ENCODE measurements around the gene PVALEF. TPM values are rescaled to one million over a fixed set of nuclear protein-coding genes. Genes with fewer than 3 reads are reported as not detected.

PVALEF gene
- total RNA-seq, 4 donors from 2014 or later = not detected

DNA sequence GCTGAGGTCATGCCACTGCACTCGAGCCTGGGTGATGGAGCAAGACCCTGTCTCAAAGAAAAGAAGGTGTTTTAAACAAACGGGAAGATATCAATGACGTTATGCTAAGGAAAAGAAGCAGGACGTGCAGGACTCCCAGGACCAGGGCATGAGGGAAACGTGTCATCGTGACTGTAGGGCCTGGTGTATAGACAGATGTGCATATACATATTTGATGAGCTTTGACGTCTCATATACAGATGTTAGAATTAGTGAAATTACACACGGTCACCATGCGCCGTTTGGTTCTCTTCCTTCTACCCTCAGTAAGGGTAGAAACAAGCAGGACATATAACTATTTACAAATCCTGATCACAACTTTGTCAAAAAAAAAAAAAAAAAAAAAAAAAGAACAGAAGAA is 17.6 kb upstream of the PVALEF start:
- 74% methylated on average over 10 of the region's 10 CpGs for WGBS
- TF ChIP-seq, protein P1, sequence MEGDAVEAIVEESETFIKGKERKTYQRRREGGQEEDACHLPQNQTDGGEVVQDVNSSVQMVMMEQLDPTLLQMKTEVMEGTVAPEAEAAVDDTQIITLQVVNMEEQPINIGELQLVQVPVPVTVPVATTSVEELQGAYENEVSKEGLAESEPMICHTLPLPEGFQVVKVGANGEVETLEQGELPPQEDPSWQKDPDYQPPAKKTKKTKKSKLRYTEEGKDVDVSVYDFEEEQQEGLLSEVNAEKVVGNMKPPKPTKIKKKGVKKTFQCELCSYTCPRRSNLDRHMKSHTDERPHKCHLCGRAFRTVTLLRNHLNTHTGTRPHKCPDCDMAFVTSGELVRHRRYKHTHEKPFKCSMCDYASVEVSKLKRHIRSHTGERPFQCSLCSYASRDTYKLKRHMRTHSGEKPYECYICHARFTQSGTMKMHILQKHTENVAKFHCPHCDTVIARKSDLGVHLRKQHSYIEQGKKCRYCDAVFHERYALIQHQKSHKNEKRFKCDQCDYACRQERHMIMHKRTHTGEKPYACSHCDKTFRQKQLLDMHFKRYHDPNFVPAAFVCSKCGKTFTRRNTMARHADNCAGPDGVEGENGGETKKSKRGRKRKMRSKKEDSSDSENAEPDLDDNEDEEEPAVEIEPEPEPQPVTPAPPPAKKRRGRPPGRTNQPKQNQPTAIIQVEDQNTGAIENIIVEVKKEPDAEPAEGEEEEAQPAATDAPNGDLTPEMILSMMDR (IDR thresholded peaks at IDR 0.05) = no peak
- no peak for TF ChIP-seq POLR2AphosphoS5 (IDR thresholded peaks at IDR 0.05)
- no peak for TF ChIP-seq POLR2A (IDR thresholded peaks at IDR 0.05; ENCODE audit: low read depth)
- no peak for TF ChIP-seq EP300 (IDR thresholded peaks at IDR 0.05)
- H3K36me3 ChIP-seq = no peaks in the 10 kb centered on the region
- no peaks in the 10 kb centered on the region for H3K27me3 ChIP-seq
- H3K27ac ChIP-seq (replicated peaks in 1 of 4) = no peak overlapping the region
- intact Hi-C loops (cut with DNase I) = no loop called here
- no peak for DNase-seq (ENCODE audit: extremely low spot score)
- H3K4me1 ChIP-seq = peaks cover 5 to 12% (median 6%) of the 10 kb centered on the region in 4 donors
- no peak overlapping the region for H3K4me3 ChIP-seq
- no peaks in the 10 kb centered on the region for H3K9me3 ChIP-seq

DNA sequence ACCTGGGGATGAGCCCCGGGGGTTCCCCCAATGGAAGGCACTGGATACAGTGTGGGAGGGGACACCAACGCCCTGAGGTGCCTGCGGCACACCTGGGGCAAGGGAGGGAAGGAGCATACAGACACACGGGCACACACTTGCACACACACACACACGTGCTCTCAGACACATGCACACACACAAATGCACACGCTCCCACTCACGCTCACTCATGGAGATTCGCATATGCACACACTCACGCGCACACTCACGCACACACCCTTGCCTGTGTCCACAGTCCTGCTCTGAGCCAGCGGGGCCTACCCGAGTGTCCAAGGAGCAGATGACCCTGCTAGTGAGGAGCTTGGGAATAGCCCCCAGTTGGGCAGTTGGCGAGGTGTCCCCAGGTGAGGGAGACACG is 16.7 kb upstream of the PVALEF start:
- no peak for DNase-seq (ENCODE audit: extremely low spot score)
- intact Hi-C loops (cut with DNase I) = no loop called here
- WGBS = 83% methylated on average over 11 of the region's 15 CpGs
- H3K4me1 ChIP-seq = peaks cover 0 to 6% (median 1%) of the 10 kb centered on the region in 4 donors
- TF ChIP-seq EP300 (IDR thresholded peaks at IDR 0.05) (no peak), POLR2A (IDR thresholded peaks at IDR 0.05; ENCODE audit: low read depth) (no peak), POLR2AphosphoS5 (IDR thresholded peaks at IDR 0.05) (no peak)
- TF ChIP-seq, protein P1 (IDR thresholded peaks at IDR 0.05) = no peak
- no peaks in the 10 kb centered on the region for H3K27me3 ChIP-seq
- no peaks in the 10 kb centered on the region for H3K36me3 ChIP-seq
- H3K27ac ChIP-seq (replicated peaks in 1 of 4) = no peak overlapping the region
- H3K4me3 ChIP-seq = no peak overlapping the region
- H3K9me3 ChIP-seq = no peaks in the 10 kb centered on the region

DNA sequence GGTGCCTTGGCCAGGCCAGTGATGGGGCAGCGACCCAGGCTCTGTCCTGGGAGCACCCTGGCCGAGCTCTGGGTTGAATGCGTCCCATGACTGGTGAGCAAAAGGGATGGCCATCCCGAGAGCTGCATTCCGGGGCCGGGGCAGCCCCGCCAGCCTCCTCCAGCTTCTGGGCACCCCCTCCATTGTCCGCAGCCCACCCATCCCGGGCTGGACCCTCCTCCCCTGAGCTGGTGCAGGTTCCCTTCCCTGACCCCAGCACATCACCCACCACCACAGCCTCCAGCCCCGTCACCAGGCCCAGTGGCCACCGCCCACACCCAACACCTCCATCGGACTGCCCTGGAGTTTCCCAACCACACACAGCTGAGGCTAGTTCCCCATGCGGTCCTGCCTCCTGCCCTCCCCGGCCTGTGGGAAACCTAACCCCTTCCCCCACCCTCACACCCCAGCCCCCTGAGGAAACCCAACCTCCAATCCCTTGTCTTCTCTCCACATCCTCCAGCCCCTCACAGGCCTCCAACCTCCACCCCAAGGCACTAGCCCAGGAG is 16.2 kb upstream of the PVALEF start:
- TF ChIP-seq, protein P1 (IDR thresholded peaks at IDR 0.05) = no peak
- no peak for TF ChIP-seq POLR2A (IDR thresholded peaks at IDR 0.05; ENCODE audit: low read depth)
- no peak for TF ChIP-seq EP300 (IDR thresholded peaks at IDR 0.05)
- TF ChIP-seq POLR2AphosphoS5 (IDR thresholded peaks at IDR 0.05) = no peak
- no peaks in the 10 kb centered on the region for H3K9me3 ChIP-seq
- H3K27ac ChIP-seq (replicated peaks in 1 of 4) = no peak overlapping the region
- WGBS = 89% methylated on average over 14 of the region's 14 CpGs
- DNase-seq (ENCODE audit: extremely low spot score) = no peak
- no peaks in the 10 kb centered on the region for H3K36me3 ChIP-seq
- intact Hi-C loops (cut with DNase I) = no loop called here
- H3K4me1 ChIP-seq = peaks cover 0 to 7% (median 0%) of the 10 kb centered on the region in 4 donors
- no peaks in the 10 kb centered on the region for H3K27me3 ChIP-seq
- H3K4me3 ChIP-seq = no peak overlapping the region

DNA sequence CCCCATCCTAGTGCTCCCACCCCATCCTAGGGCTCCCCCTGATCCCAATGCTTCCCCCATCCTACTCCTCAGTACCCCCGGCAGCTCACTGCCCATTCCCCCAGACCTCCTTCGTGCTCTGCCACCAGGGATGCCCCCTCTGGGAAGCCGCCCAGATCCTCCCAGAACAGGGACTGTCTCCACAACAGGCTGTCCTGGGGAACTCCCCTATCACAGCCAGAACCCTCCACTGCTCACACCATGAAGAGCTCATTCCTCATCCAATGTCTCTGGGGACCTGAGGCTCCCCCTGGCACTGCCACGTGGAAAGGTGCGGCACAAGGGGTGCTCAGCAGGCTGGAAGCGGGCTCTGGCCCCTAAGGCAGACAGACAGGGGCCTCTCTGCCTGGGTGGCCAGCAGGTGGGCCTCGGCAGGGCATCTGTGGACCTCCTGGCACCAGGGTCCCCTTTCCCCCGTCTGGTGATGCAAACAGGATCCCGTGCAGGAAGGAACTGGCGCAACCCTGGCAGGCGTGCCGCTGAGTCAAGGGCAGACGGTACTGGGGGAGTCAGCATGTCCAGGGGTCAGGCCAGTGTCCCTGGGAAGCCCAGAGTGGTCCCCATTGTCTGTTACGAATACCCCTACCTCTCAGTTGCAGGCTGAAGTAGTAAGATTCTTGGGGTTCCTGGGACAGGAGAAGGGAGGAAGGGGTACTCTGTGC is 14.8 kb upstream of the PVALEF start:
- no peak for DNase-seq (ENCODE audit: extremely low spot score)
- Histone ChIP-seq H3K4me1 (peaks cover 0 to 7% (median 0%) of the 10 kb centered on the region in 4 donors), H3K27me3 (no peaks in the 10 kb centered on the region), H3K9me3 (no peaks in the 10 kb centered on the region), H3K27ac (replicated peaks in 1 of 4) (no peak overlapping the region), H3K36me3 (no peaks in the 10 kb centered on the region), H3K4me3 (no peak overlapping the region)
- 76% methylated on average over 8 of the region's 14 CpGs for WGBS
- TF ChIP-seq POLR2AphosphoS5 (IDR thresholded peaks at IDR 0.05) = peak in 1 of 2 donors; percentile 9
- TF ChIP-seq POLR2A (IDR thresholded peaks at IDR 0.05; ENCODE audit: low read depth) = no peak
- TF ChIP-seq EP300 (IDR thresholded peaks at IDR 0.05) = no peak
- intact Hi-C loops (cut with DNase I) = no loop called here

DNA sequence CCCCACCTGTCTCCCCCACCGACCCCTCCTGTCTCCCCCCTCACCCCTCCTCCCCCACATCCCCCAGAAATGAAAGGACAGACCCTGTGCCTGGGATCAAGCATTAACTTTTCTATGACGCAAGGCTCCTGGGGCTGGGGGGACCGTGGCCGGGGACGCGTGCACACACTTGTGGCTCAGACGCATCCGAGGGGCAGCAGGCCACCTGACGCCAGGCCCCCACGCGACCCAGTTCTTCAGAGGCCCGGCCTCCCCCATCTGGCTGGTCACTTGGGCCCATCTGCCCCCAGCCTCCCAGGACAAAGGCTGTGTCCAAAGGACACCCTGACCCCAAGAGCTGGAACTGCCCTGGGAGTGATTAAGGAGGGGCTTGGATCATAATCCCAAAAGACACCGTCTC is 14.0 kb upstream of the PVALEF start:
- no peaks in the 10 kb centered on the region for H3K9me3 ChIP-seq
- H3K36me3 ChIP-seq = no peaks in the 10 kb centered on the region
- 91% methylated on average over 9 of the region's 13 CpGs for whole genome bisulfite sequencing
- intact Hi-C loops (cut with DNase I) = no loop called here
- H3K4me1 ChIP-seq = peaks cover 0 to 7% (median 0%) of the 10 kb centered on the region in 4 donors
- TF ChIP-seq, protein P1 (IDR thresholded peaks at IDR 0.05) = no peak
- no peak for TF ChIP-seq POLR2A (IDR thresholded peaks at IDR 0.05; ENCODE audit: low read depth)
- TF ChIP-seq POLR2AphosphoS5 (IDR thresholded peaks at IDR 0.05) = no peak
- no peak for TF ChIP-seq EP300 (IDR thresholded peaks at IDR 0.05)
- no peak overlapping the region for H3K27ac ChIP-seq (replicated peaks in 1 of 4)
- no peaks in the 10 kb centered on the region for H3K27me3 ChIP-seq
- H3K4me3 ChIP-seq = no peak overlapping the region
- no peak for DNase-seq (ENCODE audit: extremely low spot score)

Measured in esophagus muscularis mucosa (tissue), 4 donors.